Measurements from ENCODE around the gene TEF.

The TEF gene

DNA sequence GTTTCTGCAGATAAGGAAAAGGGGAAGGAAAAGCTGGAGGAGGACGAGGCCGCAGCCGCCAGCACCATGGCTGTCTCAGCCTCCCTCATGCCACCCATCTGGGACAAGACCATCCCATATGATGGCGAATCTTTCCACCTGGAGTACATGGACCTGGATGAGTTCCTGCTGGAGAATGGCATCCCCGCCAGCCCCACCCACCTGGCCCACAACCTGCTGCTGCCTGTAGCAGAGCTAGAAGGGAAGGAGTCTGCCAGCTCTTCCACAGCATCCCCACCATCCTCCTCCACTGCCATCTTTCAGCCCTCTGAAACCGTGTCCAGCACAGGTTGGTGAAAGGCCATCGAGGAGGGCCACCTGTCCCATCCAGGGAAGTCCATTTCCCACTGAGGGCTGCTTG is 5.6 kb downstream of the TEF start:
- TF ChIP-seq, protein P1, sequence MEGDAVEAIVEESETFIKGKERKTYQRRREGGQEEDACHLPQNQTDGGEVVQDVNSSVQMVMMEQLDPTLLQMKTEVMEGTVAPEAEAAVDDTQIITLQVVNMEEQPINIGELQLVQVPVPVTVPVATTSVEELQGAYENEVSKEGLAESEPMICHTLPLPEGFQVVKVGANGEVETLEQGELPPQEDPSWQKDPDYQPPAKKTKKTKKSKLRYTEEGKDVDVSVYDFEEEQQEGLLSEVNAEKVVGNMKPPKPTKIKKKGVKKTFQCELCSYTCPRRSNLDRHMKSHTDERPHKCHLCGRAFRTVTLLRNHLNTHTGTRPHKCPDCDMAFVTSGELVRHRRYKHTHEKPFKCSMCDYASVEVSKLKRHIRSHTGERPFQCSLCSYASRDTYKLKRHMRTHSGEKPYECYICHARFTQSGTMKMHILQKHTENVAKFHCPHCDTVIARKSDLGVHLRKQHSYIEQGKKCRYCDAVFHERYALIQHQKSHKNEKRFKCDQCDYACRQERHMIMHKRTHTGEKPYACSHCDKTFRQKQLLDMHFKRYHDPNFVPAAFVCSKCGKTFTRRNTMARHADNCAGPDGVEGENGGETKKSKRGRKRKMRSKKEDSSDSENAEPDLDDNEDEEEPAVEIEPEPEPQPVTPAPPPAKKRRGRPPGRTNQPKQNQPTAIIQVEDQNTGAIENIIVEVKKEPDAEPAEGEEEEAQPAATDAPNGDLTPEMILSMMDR (IDR thresholded peaks at IDR 0.05) = no peak

DNA sequence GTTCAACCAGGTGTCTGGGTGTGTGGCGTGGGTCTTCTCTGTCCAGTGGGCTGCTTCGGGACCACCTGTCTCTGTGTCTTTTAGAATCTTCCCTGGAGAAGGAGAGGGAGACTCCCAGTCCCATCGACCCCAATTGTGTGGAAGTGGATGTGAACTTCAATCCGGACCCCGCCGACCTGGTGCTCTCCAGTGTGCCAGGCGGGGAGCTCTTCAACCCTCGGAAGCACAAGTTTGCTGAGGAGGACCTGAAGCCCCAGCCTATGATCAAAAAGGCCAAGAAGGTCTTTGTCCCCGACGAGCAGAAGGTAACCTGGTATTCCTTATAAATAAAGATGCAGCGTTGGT is 12.2 kb downstream of the TEF start:
- TF ChIP-seq, protein P1 (IDR thresholded peaks at IDR 0.05) = no peak

DNA sequence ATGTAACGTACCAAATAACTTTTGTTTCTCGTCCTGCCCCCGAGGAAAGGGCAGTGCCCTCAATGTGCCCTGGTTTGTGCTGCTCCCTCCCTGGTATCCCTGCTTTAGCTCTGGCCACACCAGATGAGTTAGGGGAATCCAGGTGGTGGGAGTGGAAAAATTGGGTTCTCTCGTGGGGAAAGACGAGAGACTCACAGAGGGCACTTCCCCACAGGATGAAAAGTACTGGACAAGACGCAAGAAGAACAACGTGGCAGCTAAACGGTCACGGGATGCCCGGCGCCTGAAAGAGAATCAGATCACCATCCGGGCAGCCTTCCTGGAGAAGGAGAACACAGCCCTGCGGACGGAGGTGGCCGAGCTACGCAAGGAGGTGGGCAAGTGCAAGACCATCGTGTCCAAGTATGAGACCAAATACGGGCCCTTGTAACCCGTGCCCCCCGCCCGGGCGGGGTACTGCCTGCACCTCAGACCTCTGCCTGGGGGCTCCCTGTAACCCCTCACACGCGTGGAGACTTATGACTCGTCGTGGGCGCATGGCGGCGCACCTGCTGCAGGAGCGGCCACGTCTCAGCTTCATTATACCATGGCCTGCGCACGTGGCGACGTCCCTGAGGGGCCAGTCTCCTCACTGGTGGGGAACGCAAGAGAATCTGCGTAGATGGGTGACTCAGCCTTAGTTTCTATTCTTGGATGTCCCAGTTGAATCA is 13.9 kb downstream of the TEF start:
- TF ChIP-seq, protein P1 (IDR thresholded peaks at IDR 0.05) = no peak

DNA sequence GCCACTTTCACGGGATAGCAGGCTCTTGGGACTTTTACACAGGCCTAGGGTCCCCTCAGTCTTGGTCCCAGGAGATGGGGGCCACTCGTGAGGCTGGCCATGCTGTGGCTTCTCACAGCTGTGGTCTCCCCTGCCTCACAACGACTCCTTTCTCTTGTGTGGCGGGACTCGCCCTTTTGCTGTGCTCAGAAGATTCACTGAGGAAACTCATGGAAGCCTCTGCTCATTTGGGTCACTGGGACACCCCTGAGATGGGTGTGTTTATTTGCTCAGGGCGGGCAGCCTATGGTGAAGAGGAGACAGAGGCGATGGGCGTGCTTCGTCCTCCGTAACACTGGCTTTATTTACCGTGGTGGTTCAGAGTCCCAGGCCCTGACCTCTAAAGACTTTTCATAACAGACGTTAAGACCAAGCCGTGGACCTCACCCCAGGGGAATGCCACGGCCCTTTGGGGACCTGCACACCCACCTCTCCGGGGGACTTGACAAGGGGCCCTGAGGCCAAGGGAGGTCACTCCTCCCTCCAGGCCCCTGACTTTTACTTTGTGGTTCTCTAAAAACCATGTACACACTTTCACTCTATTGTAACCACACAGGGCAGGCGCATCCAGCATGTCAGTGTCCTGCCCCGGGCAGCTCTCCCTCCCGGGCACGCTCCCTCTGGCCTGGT is 15.5 kb downstream of the TEF start:
- TF ChIP-seq, protein P1 (IDR thresholded peaks at IDR 0.05) = no peak

DNA sequence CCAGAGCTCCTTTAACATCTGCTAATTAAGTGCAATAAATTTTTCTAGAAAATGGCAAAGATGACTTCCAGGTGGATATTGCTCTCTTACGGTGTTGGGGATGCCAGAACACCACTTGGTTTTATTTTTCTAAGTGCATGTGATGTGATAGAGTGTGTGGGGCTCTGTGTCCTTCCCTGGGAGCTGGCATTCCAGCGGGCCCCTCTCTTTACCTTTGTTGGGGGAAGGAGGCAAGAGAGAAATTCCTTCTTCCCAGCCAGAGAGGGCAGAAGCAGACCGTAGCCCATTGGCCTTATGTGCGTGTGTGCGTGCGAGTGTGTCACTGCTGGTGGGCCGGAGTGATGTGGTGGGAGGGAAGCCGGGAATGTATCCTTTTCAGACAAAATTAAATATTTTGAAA is 17.2 kb downstream of the TEF start:
- TF ChIP-seq, protein P1 (IDR thresholded peaks at IDR 0.05) = no peak

DNA sequence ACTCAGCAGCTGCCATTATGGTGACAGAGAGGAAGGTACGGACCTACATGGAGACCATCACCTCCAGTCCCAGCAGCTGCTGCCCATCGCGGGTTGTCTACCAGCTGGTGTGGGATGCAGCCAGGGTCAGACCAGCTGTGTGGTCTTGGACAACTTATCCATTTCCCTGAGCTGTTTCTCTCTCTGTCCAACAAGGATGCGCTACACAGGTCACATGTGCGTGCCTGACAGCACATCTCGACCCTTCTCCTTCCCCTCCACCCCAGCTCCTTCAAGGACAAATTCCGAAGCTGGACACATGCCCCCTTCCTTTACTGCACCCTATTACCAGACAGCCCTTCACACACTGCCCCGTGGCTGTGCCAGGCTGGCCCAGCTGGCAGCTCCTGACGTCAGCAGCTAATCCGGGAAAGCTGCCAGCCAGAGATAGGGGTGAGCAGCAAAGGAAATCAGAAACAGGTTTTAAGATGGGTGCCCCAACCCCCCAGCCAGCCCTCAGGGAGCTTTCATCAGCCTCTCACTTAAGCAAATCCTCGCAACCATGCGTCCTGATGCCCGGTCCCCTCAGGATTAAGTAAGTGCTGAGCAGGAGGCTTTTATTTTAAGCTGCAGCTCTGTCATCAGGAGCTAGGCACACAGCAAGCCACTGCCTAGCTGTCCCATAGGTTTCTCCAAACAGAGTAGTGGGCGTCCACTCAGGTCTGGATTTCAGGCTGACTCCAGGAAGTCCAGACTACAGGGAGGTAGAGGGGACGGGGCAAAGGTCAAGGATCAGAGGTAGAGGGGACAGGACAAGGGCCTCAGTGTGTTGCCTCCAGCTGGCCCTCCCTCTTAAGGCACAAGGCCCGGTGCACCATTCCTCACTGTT is 20.3 kb downstream of the TEF start:
- TF ChIP-seq, protein P1 (IDR thresholded peaks at IDR 0.05) = no peak

DNA sequence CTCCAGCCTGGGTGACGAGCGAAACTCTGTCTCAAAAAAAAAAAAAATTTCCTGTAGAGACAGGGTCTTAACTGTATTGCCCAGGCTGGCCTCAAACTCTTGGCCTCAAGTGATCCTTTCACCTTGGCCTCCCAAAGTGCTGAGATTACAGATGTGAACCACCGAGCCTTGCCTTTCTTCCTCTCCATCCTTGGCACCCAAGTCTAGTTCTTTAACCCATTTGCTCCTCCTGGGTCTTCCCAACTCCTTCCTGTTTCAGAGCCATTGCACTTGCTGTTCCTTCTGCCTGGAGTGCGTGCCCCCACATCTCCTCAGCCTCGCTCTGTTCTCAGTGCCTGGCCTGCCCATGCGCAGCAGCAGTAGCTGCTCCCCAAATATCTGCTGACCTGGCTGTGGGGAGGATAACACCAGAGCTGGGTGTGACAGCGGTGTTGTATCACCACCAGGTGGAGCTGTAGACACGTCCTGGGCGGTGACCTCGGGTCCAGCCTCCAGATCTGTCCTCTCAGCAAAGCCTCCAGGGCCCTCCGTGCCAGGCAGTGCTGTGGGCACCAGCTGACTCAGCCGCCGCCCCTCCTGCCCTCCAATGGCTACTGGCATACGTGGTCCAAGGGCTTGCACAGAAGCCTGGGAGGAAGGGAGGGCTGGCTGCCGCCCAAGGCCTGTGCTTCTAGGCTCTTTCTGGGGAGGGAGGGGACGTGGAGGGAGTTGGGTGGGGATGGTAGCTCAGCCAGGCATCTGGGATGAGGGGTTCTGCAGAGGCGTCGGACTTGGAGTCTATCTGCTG is 22.0 kb downstream of the TEF start:
- TF ChIP-seq, protein P1 (IDR thresholded peaks at IDR 0.05) = peak; percentile 95
